Heart left ventricle (tissue), 16 donors: Measurements from ENCODE around the gene PCIF1. TPM values are rescaled to one million over a fixed set of nuclear protein-coding genes. Genes with fewer than 3 reads are reported as not detected.

Experiments
- ATAC-seq, 4 donors: fragments of 200-7000 bp; cut with Tn5 transposase; one replicate each; pipeline ENCODE4 v1.9.1; 2020 to 2022; ENCODE audit warnings: moderate library complexity in 4 of 4, mild to moderate bottlenecking in 3 of 4, moderate number of reproducible peaks in 1 of 4
- DNase-seq, 5 donors: peaks; one replicate each; pipeline ENCODE4 v3.0.0-alpha.2; 2020
- H3K27ac ChIP-seq, 12 donors: fragments of 200-600 bp; sonication (generic) in 4 of 12; one replicate each; pipeline versions ENCODE4 v1.5.0 to v1.8.0; 2016 to 2022; ENCODE audit warnings: mild to moderate bottlenecking in 2 of 12
- H3K27me3 ChIP-seq, 9 donors: fragments of 200-600 bp; sonication (generic) in 2 of 9; one replicate each; pipeline versions ENCODE4 v1.5.1 to v1.8.0; 2016 to 2022; ENCODE audit warnings: mild to moderate bottlenecking in 3 of 9
- H3K36me3 ChIP-seq, 9 donors: fragments of 200-600 bp; sonication (generic) in 2 of 9; one replicate each; pipeline versions ENCODE4 v1.5.0 to v1.8.0; 2018 to 2022; ENCODE audit warnings: mild to moderate bottlenecking in 2 of 9
- H3K4me1 ChIP-seq, 12 donors: fragments of 200-600 bp; sonication (generic) in 4 of 12; one replicate each; pipeline versions ENCODE4 v1.5.0 to v1.8.0; 2016 to 2022; ENCODE audit warnings: mild to moderate bottlenecking in 3 of 12
- H3K4me3 ChIP-seq, 12 donors: fragments of 200-600 bp; sonication (generic) in 4 of 12; one replicate each; pipeline versions ENCODE4 v1.5.0 to v1.8.0; 2017 to 2022; ENCODE audit warnings: mild to moderate bottlenecking in 9 of 12, moderate library complexity in 4 of 12
- H3K9me3 ChIP-seq, 12 donors: fragments of 200-600 bp; sonication (generic) in 4 of 12; one replicate each; pipeline versions ENCODE4 v1.5.0 to v1.8.0; 2016 to 2022; ENCODE audit warnings: mild to moderate bottlenecking in 1 of 12
- POLR2A ChIP-seq, 2 donors: fragments of 450-650 bp; IDR thresholded peaks; one replicate each; pipeline ENCODE4 v1.6.1; 2017; ENCODE audit warnings: antibody characterized with exemption in 2 of 2, mild to moderate bottlenecking in 2 of 2, moderate library complexity in 2 of 2
- WGBS, 4 donors: extraction: QIAGEN DNeasy Blood & Tissue Kit in 2 of 4; methylation state at CpG; one replicate each; pipeline versions ENCODE4 v1.1.5 to v1.1.7; 2013 to 2018; 5-methylcytosine and 5-hydroxymethylcytosine counted together
- intact Hi-C, 10 donors: fragments of 100-400 bp; cut with DNase I; formaldehyde crosslinking; loops; one replicate each; pipeline versions ENCODE4 v1.11.1 to v1.14.2; 2022
- polyA plus RNA-seq, 2 donors: library from polyadenylated mRNA; stranded (reverse); fragments of 200-250 nt; gene quantifications; one replicate each; pipeline ENCODE4 v1.2.3, GENCODE V29; 2013
- total RNA-seq, 9 donors: library from RNA; depleted of rRNA in 2 of 9; stranded (reverse); fragments of >200 nt in 2 of 9; fragmentation: NEBNext Ultra II Directional in 3 of 9; extraction: Animal tissue kit (Norgen Biotek cat#: 25700) in 3 of 9; gene quantifications; one replicate each; pipeline versions ENCODE4 v1.1.0 to v1.2.4, GENCODE V29; 2016 to 2023
- TF ChIP-seq, protein P1 (sequence below), 12 donors: fragments of 200-600 bp; sonication (generic) in 4 of 12; IDR thresholded peaks; one replicate each; pipeline versions ENCODE4 v1.5.0 to v1.8.0; 2018 to 2022; ENCODE audit warnings: antibody characterized with exemption in 12 of 12, mild to moderate bottlenecking in 5 of 12
- donor health status: ischemic (EF 13 %, LVEDD 7.1; RV severe dilation, severe dysfunction).
- donor health status: healthy with polysubstance abuse.
- donor health status: DM: no; HTN: yes; CAD: no.
- donor health status: DM: no; HTN: no; CAD: no.
- donor health status: ischemic (EF 25% LVEDD 6.9; RV normal size, moderate dysfunction).
- donor health status: ischemic (EF 25% LVEDD 5.7; RV mildly dilated, moderate dysfunction).
- donor health status: healthy.
- donor health status: DM: yes; HTN: yes; CAD: no.
- donor health status: ischemic (EF 35%, LVEDD 5.7; RV mildly dilated, moderate dysfunction).
- donor health status: nonischemic (EF 11% LVEDD 7.7; RV severe dilation, severe dysfunction).
- donor health status: DM: yes; HTN: yes; CAD: no.
- donor health status: PGD.
- donor health status: ischemic (EF 29% LVEDD 5.4; RV normal size, mild dysfunction).
- donor health status: nonischemic (EF 23%, LVEDD 6.1; RV moderate dilation, normal function).

The PCIF1 gene
- total and polyA plus RNA-seq, 11 donors, result 17.5 to 40.2 (median 28.2) TPM

DNA sequence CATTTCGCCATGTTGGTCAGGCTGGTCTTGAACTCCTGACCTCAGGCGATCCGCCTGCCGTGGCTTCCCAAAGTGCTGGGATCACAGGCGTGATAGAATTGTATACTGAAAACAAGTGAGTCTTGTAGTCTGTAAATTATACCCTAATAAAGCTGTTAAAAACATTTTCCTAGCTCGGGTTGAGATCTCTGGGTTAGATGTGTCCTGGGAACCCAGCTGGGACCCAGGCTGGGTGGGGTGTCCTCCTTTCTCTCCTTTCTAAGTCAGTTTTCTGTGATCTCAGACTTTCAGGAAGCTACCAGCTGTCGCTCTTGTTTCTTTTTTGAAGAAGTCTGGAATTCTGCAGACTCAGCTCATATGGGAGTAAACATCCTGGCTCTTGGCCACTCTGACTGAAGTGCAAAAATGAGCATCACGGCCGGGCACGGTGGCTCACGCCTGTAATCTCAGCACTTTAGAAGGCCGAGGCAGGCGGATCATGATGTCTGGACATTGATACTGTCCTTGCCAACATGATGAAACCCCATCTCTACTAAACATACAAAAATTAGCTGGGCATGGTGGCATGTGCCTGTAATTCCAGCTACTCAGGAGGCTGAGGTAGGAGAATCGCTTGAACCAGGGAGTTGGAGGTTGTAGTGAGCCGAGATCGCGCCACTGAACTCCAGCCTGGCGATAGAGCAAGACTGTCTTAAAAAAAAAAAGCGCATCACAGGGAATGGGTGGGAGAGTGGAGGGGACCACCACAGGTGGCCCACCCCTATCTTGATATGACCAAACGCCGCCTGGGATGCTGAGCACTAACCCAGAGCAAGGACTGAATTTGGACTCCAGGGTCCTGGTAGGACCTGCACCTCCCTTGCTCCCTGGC is 9.9 kb upstream of the PCIF1 start:
- Histone ChIP-seq H3K27me3 (no peaks in the 10 kb centered on the region), H3K36me3 (no peaks in the 10 kb centered on the region), H3K27ac (peak overlapping the region; percentile 56 to 92 (median 70)), H3K4me3 (peak overlapping the region in 6 of 12 donors; percentile 3 to 22 (median 14)), H3K4me1 (peaks cover 3 to 61% (median 38%) of the 10 kb centered on the region in 12 donors), H3K9me3 (no peaks in the 10 kb centered on the region)
- WGBS, 4 donors, result 51 to 56% (median 53%) methylated on average over 21 of the region's 21 CpGs
- intact Hi-C loops, result no loop called here
- ATAC-seq, result peak; percentile 32 to 64 (median 60)
- TF ChIP-seq POLR2A (IDR thresholded peaks at IDR 0.05), result no peak
- TF ChIP-seq, protein P1, sequence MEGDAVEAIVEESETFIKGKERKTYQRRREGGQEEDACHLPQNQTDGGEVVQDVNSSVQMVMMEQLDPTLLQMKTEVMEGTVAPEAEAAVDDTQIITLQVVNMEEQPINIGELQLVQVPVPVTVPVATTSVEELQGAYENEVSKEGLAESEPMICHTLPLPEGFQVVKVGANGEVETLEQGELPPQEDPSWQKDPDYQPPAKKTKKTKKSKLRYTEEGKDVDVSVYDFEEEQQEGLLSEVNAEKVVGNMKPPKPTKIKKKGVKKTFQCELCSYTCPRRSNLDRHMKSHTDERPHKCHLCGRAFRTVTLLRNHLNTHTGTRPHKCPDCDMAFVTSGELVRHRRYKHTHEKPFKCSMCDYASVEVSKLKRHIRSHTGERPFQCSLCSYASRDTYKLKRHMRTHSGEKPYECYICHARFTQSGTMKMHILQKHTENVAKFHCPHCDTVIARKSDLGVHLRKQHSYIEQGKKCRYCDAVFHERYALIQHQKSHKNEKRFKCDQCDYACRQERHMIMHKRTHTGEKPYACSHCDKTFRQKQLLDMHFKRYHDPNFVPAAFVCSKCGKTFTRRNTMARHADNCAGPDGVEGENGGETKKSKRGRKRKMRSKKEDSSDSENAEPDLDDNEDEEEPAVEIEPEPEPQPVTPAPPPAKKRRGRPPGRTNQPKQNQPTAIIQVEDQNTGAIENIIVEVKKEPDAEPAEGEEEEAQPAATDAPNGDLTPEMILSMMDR (IDR thresholded peaks at IDR 0.05), result no peak
- peak in 4 of 5 donors; percentile 46 to 73 (median 59) for DNase-seq

DNA sequence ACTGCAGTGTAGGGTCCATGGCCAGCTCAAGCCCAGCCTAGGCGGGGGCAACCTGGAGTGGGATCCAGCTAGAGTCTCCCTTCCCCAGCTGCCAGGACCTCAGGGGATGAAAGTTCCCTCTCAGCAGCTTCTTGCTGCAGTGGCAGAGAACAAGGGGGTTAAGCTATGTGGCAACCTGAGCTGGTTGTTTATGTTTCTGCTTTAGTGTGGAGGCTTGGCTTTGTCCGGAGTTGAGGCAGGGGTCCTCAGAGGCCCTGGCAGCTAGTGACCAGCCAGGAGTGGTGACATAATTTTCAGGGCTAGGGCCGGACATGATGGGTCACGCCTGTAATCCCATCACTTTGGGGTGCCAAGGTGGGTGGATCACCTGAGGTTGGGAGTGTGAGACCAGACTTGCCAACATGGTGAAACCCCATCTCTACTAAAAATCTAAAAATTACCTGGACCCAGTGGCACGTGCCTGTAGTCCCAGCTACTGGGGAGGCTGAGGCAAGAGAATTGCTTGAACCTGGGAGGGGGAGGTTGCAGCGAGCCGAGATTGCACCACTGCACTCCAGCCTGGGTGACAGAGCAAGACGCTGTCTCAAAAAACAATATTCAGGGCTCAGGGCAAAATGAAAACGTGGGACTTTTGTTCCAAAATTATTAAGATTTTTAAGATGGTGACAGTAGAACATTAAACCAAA is 8.5 kb upstream of the PCIF1 start:
- Histone ChIP-seq H3K4me1 (peaks cover 3 to 48% (median 30%) of the 10 kb centered on the region in 12 donors), H3K27ac (peak overlapping the region in 2 of 12 donors; percentile 71 to 92), H3K27me3 (no peaks in the 10 kb centered on the region), H3K36me3 (no peaks in the 10 kb centered on the region), H3K4me3 (no peak overlapping the region), H3K9me3 (no peaks in the 10 kb centered on the region)
- TF ChIP-seq, protein P1 (IDR thresholded peaks at IDR 0.05), result no peak
- no peak for TF ChIP-seq POLR2A (IDR thresholded peaks at IDR 0.05)
- ATAC-seq (no peak), DNase-seq (no peak)
- intact Hi-C loops, result no loop called here
- 68 to 79% (median 72%) methylated on average over 8 to 9 of the region's 9 CpGs for WGBS, 4 donors

DNA sequence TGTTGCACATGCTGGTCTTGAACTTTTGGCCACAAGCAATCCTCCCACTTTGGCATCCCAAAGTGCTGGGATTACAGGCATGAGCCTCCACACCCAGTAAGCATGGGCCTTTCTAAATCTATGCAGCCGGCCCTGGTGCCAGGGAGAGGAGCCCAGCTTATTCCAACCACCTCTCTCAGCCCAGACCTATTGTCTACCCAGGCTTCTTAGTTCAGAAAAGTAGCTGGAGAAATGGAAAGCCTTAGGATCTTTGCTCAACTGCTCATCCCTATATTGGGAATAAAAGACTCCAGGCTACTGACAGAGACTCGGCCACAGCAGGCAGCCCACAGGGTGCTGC is 7.8 kb upstream of the PCIF1 start:
- Histone ChIP-seq H3K27me3 (no peaks in the 10 kb centered on the region), H3K27ac (no peak overlapping the region), H3K4me1 (peaks cover 3 to 41% (median 26%) of the 10 kb centered on the region in 12 donors), H3K9me3 (no peaks in the 10 kb centered on the region), H3K36me3 (no peaks in the 10 kb centered on the region), H3K4me3 (no peak overlapping the region)
- DNase-seq (no peak), ATAC-seq (no peak)
- TF ChIP-seq, protein P1 (IDR thresholded peaks at IDR 0.05), result no peak
- no peak for TF ChIP-seq POLR2A (IDR thresholded peaks at IDR 0.05)
- WGBS, 4 donors, result 71 to 92% (median 81%) methylated on average over 2 of the region's 2 CpGs
- intact Hi-C loops, result no loop called here
